HepG2 (cell line): ENCODE results near the gene RABIF. TPM values are rescaled to one million over a fixed set of nuclear protein-coding genes. Genes with fewer than 3 reads are reported as not detected.

ENCODE experiments used
- ATAC-seq: fragments of 200-7000 bp; cut with Tn5 transposase; 3 replicates; pipeline ENCODE4 v1.9.1; 2020; ENCODE audit warnings: mild to moderate bottlenecking, moderate library complexity
- BruUV-seq: library from RNA; stranded (reverse); fragments of 400-500 nt; replicated peaks from 2 replicates; lab custom pipeline; 2021; lab: Mats Ljungman, UMichigan
- CTCF ChIA-PET: fragments of 300-600 bp; formaldehyde crosslinking; extraction: SDS; loops from one replicate; lab custom pipeline; 2021; ENCODE audit warnings: low total read pairs, inconsistent platforms, low intra/inter-chr PET ratio; lab: Yijun Ruan, JAX
- POLR2A ChIA-PET: fragments of 350-600 bp; sonication (Branson Sonifier 250); formaldehyde crosslinking; loops from one replicate; lab custom pipeline; 2020; ENCODE audit warnings: antibody characterized with exemption, inconsistent platforms; lab: Yijun Ruan, JAX
- DNase-seq: peaks from one replicate; pipeline ENCODE4 v3.0.0-alpha.2; 2015; ENCODE audit warnings: low spot score
- FAIRE-seq: peaks from 3 replicates; lab custom pipeline; 2011; peaks lifted over from hg19 to GRCh38; lab: Jason Lieb, UNC
- H2AFZ ChIP-seq: one replicate; pipeline ENCODE4 v1.6.1; 2011; ENCODE audit warnings: low read length, inconsistent platforms
- H3K27ac ChIP-seq: fragments of 300-600 bp; 3 replicates; pipeline ENCODE4 v1.8.0; 2011; ENCODE audit warnings: mixed run types, mild to moderate bottlenecking, mixed read lengths, low read length, inconsistent platforms; ENCODE audit not compliant: insufficient read depth; ENCODE audit errors: extremely low read length
- H3K27me3 ChIP-seq, 2 experiments: fragments of 200-600 bp in 1 of 2; 2 replicates in 1 of 2; 3 replicates in 1 of 2; pipeline versions ENCODE4 v1.6.0 to v1.8.0; 2011; ENCODE audit warnings: low read length in 2 of 2, mild to moderate bottlenecking in 2 of 2, moderate library complexity in 2 of 2, inconsistent platforms in 1 of 2; ENCODE audit not compliant: insufficient read depth in 2 of 2, control insufficient read depth in 1 of 2
- H3K36me3 ChIP-seq, 2 experiments: fragments of 200-600 bp in 1 of 2; replicated peaks in 1 of 2; 2 replicates in 1 of 2; 3 replicates in 1 of 2; pipeline versions ENCODE4 v1.5.1 to v1.8.0; 2011; ENCODE audit warnings: low read length in 2 of 2, inconsistent platforms in 1 of 2; ENCODE audit not compliant: insufficient read depth in 2 of 2, control insufficient read depth in 1 of 2
- H3K4me1 ChIP-seq: 2 replicates; pipeline ENCODE4 v1.5.1; 2012; ENCODE audit warnings: low read length, inconsistent platforms; ENCODE audit not compliant: insufficient read depth
- H3K4me2 ChIP-seq: 2 replicates; pipeline ENCODE4 v1.6.0; 2011; ENCODE audit warnings: low read depth, low read length, inconsistent platforms
- H3K4me3 ChIP-seq, 3 experiments: fragments of 200-600 bp in 1 of 3; sonication (generic), shearing (Covaris generic) in 1 of 3; replicated peaks in 1 of 3; 2 replicates each; pipeline ENCODE4 v1.5.1; 2011 to 2016; ENCODE audit warnings: low read length in 3 of 3, inconsistent platforms in 2 of 3, low read depth in 2 of 3, mild to moderate bottlenecking in 2 of 3, control low read depth in 1 of 3, mixed read lengths in 1 of 3; ENCODE audit not compliant: insufficient read depth in 1 of 3
- H3K79me2 ChIP-seq: one replicate; pipeline ENCODE4 v1.6.1; 2011; ENCODE audit warnings: low read length, inconsistent platforms; ENCODE audit not compliant: insufficient read depth
- H3K9ac ChIP-seq: 2 replicates; pipeline ENCODE4 v1.6.0; 2011; ENCODE audit warnings: mild to moderate bottlenecking, low read depth, low read length, inconsistent platforms; ENCODE audit not compliant: insufficient read depth
- H3K9me3 ChIP-seq: 2 replicates; pipeline ENCODE4 v1.5.1; 2012; ENCODE audit warnings: mild to moderate bottlenecking, low read length
- H4K20me1 ChIP-seq: 2 replicates; pipeline ENCODE4 v1.6.0; 2011; ENCODE audit warnings: inconsistent platforms, mild to moderate bottlenecking, low read length, moderate library complexity; ENCODE audit not compliant: insufficient read depth
- KAT7 ChIP-seq: IDR thresholded peaks from 2 replicates; pipeline ENCODE4 v1.6.1; 2018; ENCODE audit warnings: borderline replicate concordance, missing compliant biosample characterization
- PRMT3 ChIP-seq: sonication (generic); formaldehyde crosslinking; IDR thresholded peaks from 2 replicates; pipeline ENCODE4 v1.8.1; 2022; ENCODE audit warnings: low read depth, mild to moderate bottlenecking, moderate library complexity, missing genetic modification reagents, borderline replicate concordance
- U2AF2 ChIP-seq: fragments of 200-400 bp; formaldehyde crosslinking; IDR thresholded peaks from 2 replicates; pipeline ENCODE4 v1.6.1; 2017; ENCODE audit warnings: low read depth, mild to moderate bottlenecking, low read length
- ZBTB42 ChIP-seq: sonication (generic); formaldehyde crosslinking; IDR thresholded peaks from 2 replicates; pipeline ENCODE4 v1.5.0; 2020; ENCODE audit warnings: mild to moderate bottlenecking, missing genetic modification reagents
- ZKSCAN8 ChIP-seq: IDR thresholded peaks from 2 replicates; pipeline ENCODE4 v1.6.1; 2016; ENCODE audit warnings: borderline replicate concordance, missing genetic modification reagents, missing compliant biosample characterization
- ZNF367 ChIP-seq: sonication (generic); formaldehyde crosslinking; IDR thresholded peaks from 2 replicates; pipeline ENCODE4 v1.4.0; 2020; ENCODE audit warnings: missing genetic modification reagents, borderline replicate concordance
- ZNF460 ChIP-seq: sonication (generic); formaldehyde crosslinking; IDR thresholded peaks from 2 replicates; pipeline ENCODE4 v1.5.1; 2020; ENCODE audit warnings: missing genetic modification reagents, mild to moderate bottlenecking, borderline replicate concordance
- ZNF484 ChIP-seq: sonication (generic); formaldehyde crosslinking; IDR thresholded peaks from 2 replicates; pipeline ENCODE4 v1.5.1; 2020; ENCODE audit warnings: mild to moderate bottlenecking, low read depth, missing genetic modification reagents, borderline replicate concordance
- ZNF503 ChIP-seq: sonication (generic); formaldehyde crosslinking; IDR thresholded peaks from 2 replicates; pipeline ENCODE4 v1.4.0; 2020; ENCODE audit warnings: missing genetic modification reagents
- ZNF580 ChIP-seq: IDR thresholded peaks from 2 replicates; pipeline ENCODE4 v1.6.1; 2016; ENCODE audit warnings: low read depth, borderline replicate concordance
- ZXDC ChIP-seq: sonication (generic); formaldehyde crosslinking; IDR thresholded peaks from 2 replicates; pipeline ENCODE4 v1.5.0; 2020; ENCODE audit warnings: mild to moderate bottlenecking, missing genetic modification reagents
- WGBS: methylation state at CpG from one replicate; pipeline ENCODE4 v1.1.6; 2017; ENCODE audit warnings: low lambda C conversion rate; 5-methylcytosine and 5-hydroxymethylcytosine counted together
- in situ Hi-C: cut with HindIII; loops from 2 replicates; pipeline ENCODE4 v1.10.0; 2017; ENCODE audit warnings: low pct_unique_long_range_greater_than_20kb; ENCODE audit not compliant: extremely low pct_ligation_motif_present
- intact Hi-C: fragments of 100-400 bp; cut with micrococcal nuclease; formaldehyde crosslinking; loops from one replicate; pipeline ENCODE4 v1.10.0; 2022; ENCODE audit not compliant: unreplicated experiment
- polyA plus RNA-seq, 8 experiments: library from polyadenylated mRNA; depleted of rRNA in 3 of 8; stranded (reverse) in 7 of 8; unstranded in 1 of 8; fragments of >200 nt; fragmentation: Illumina TruSeq in 4 of 8; extraction: Trizol in 4 of 8; gene quantifications; 2 replicates each; pipeline versions ENCODE4 v1.2.1 to v1.2.3, GENCODE V29; 2011 to 2016; ENCODE audit warnings: low read depth in 4 of 8, missing spikeins in 1 of 8, mixed read lengths in 1 of 8; ENCODE audit not compliant: insufficient read depth in 1 of 8
- total RNA-seq, 5 experiments: library from RNA; depleted of rRNA; stranded (reverse); fragments of >200 nt; fragmentation: Illumina TruSeq; extraction: Trizol; gene quantifications; 2 replicates each; pipeline ENCODE4 v1.2.3, GENCODE V29; 2016; ENCODE audit warnings: low read depth in 1 of 5

Gene RABIF
- total and polyA plus RNA-seq, 2 of the 13 experiments (the other 11 are each of a cell fraction or from before 2014, with no cell fraction given), result 7.6 to 8.3 TPM

- H3K4me1 ChIP-seq, result no peaks in the 10 kb centered on the region
- no peak overlapping the region for H3K27ac ChIP-seq
- ChIA-PET CTCF (no interaction called here), POLR2A (no interaction called here)
- no peak overlapping the region for H3K9ac ChIP-seq
- H3K9me3 ChIP-seq, result no peaks in the 10 kb centered on the region
- no TSS peak for BruUV-seq
- intact Hi-C loops, result no loop called here
- FAIRE-seq (no peak), DNase-seq (no peak), ATAC-seq (no peak)
- H4K20me1 ChIP-seq, result no peaks in the 10 kb centered on the region
- H3K27me3 ChIP-seq, result no peaks in the 10 kb centered on the region; a peak in 1 of 5 replicates
- H3K4me3 ChIP-seq, result no peak overlapping the region
- no peak overlapping the region for H3K4me2 ChIP-seq
- TF ChIP-seq ZNF580, result no peak
- TF ChIP-seq ZNF367, result no peak
- TF ChIP-seq U2AF2, result no peak
- TF ChIP-seq ZNF503 (CRISPR knock-in tag), result no peak
- TF ChIP-seq KAT7, result no peak
- TF ChIP-seq ZNF484 (CRISPR knock-in tag), result no peak
- no peak for TF ChIP-seq ZXDC
- no peak for TF ChIP-seq ZBTB42 (CRISPR knock-in tag)
- TF ChIP-seq ZKSCAN8 (CRISPR knock-in tag), result no peak
- no peak for TF ChIP-seq PRMT3 (CRISPR knock-in tag)
- no peak for TF ChIP-seq ZNF460 (CRISPR knock-in tag)
- 2% methylated on average over 2 of the region's 2 CpGs for WGBS
- no peaks in the 10 kb centered on the region for H3K36me3 ChIP-seq
- in situ Hi-C loops, result no loop called here
- H3K79me2 ChIP-seq, result no peaks in the 10 kb centered on the region
- no peak overlapping the region for H2AFZ ChIP-seq
These were observed 43.5 kb upstream of the RABIF start for GRCh38 chr1:202932476-202932875.
